ENCODE data around the gene RXFP1.

- TF ChIP-seq POLR2AphosphoS5 (IDR thresholded peaks at IDR 0.05; ENCODE audit: borderline replicate concordance, low read depth, low read length) (no peak), EZH2 (IDR thresholded peaks at IDR 0.05) (no peak)
These were observed 13.5 kb downstream of the RXFP1 start for GRCh38 chr4:158535130-158535614.
